Gastroesophageal sphincter (tissue), 4 donors: ENCODE results near the gene EFTUD2. TPM values are rescaled to one million over a fixed set of nuclear protein-coding genes. Genes with fewer than 3 reads are reported as not detected.

Experiments used
- ATAC-seq: fragments of 150-250 bp; one replicate; pipeline ENCODE4 v1.9.1; 2016; ENCODE audit warnings: mild to moderate bottlenecking, moderate library complexity
- H3K27ac ChIP-seq, 4 donors: fragments of 200-600 bp; sonication (generic) in 3 of 4; 1 replicate in 3 of 4; 2 replicates in 1 of 4; pipeline ENCODE4 v1.5.1; 2016 to 2019
- H3K27me3 ChIP-seq: fragments of 200-600 bp; sonication (generic); one replicate; pipeline ENCODE4 v1.5.1; 2019
- H3K36me3 ChIP-seq, 2 donors: fragments of 200-600 bp; sonication (generic); one replicate each; pipeline ENCODE4 v1.5.1; 2019; ENCODE audit warnings: control low read depth in 1 of 2
- H3K4me1 ChIP-seq, 3 donors: fragments of 200-600 bp; sonication (generic); 1 replicate in 2 of 3; 2 replicates in 1 of 3; pipeline ENCODE4 v1.5.1; 2016 to 2019; ENCODE audit warnings: control low read depth in 2 of 3
- H3K4me3 ChIP-seq, 2 donors: fragments of 200-600 bp; sonication (generic); one replicate each; pipeline ENCODE4 v1.5.1; 2019; ENCODE audit warnings: mild to moderate bottlenecking in 1 of 2, moderate library complexity in 1 of 2
- H3K9me3 ChIP-seq, 3 donors: fragments of 200-600 bp; sonication (generic); one replicate each; pipeline ENCODE4 v1.5.1; 2017 to 2019; ENCODE audit warnings: control low read depth in 2 of 3
- CTCF ChIP-seq, 4 experiments: fragments of 200-600 bp in 2 of 4; fragments of 450-650 bp in 2 of 4; sonication (generic) in 1 of 4; IDR thresholded peaks; one replicate each; pipeline ENCODE4 v1.5.1; 2017 to 2019; ENCODE audit warnings: antibody characterized with exemption in 4 of 4, mild to moderate bottlenecking in 2 of 4, moderate library complexity in 2 of 4
- EP300 ChIP-seq: sonication (generic); formaldehyde crosslinking; IDR thresholded peaks from one replicate; pipeline ENCODE4 v1.6.1; 2017; ENCODE audit warnings: antibody characterized with exemption, mild to moderate bottlenecking
- POLR2A ChIP-seq, 2 donors: fragments of 450-650 bp; IDR thresholded peaks; one replicate each; pipeline ENCODE4 v1.6.1; 2017; ENCODE audit warnings: antibody characterized with exemption in 2 of 2, mild to moderate bottlenecking in 2 of 2, moderate library complexity in 1 of 2
- POLR2AphosphoS5 ChIP-seq: sonication (generic); formaldehyde crosslinking; IDR thresholded peaks from one replicate; pipeline ENCODE4 v1.6.1; 2017; ENCODE audit warnings: antibody characterized with exemption
- WGBS, 2 donors: methylation state at CpG; one replicate each; pipeline ENCODE4 v1.1.5; 2018; ENCODE audit warnings: low coverage in 1 of 2; 5-methylcytosine and 5-hydroxymethylcytosine counted together
- total RNA-seq, 4 donors: library from RNA; depleted of rRNA; stranded (reverse); fragments of >200 nt; gene quantifications; one replicate each; pipeline ENCODE4 v1.1.0, GENCODE V29; 2016

Gene EFTUD2
- total RNA-seq, 4 donors from 2014 or later = 45.1 to 71.2 (median 57.8) TPM

- Histone ChIP-seq H3K27ac (no peak overlapping the region), H3K4me1 (peaks cover 0 to 5% (median 0%) of the 10 kb centered on the region in 3 donors), H3K4me3 (no peak overlapping the region), H3K9me3 (no peaks in the 10 kb centered on the region), H3K27me3 (no peaks in the 10 kb centered on the region), H3K36me3 (peaks cover 3 to 99% of the 10 kb centered on the region in 2 donors)
- TF ChIP-seq POLR2AphosphoS5 = no peak
- TF ChIP-seq CTCF (IDR thresholded peaks at IDR 0.05) = no peak
- TF ChIP-seq EP300 = no peak
- no peak for TF ChIP-seq POLR2A (IDR thresholded peaks at IDR 0.05)
- no peak for ATAC-seq
- WGBS, 2 donors = 85 to 100% methylated on average over 1 to 2 of the region's 6 CpGs
Observed at GRCh38 chr17:44875761-44876160, 23.5 kb downstream of the EFTUD2 start.

GRCh38 chr17:44872131-44872768 lies 27.0 kb downstream of the EFTUD2 start:
- Histone ChIP-seq H3K4me3 (no peak overlapping the region), H3K4me1 (peaks cover 0 to 5% (median 0%) of the 10 kb centered on the region in 3 donors), H3K36me3 (peaks cover 0 to 99% of the 10 kb centered on the region in 2 donors), H3K27ac (peak overlapping the region in 2 of 4 donors; percentile 50 to 52), H3K27me3 (no peaks in the 10 kb centered on the region), H3K9me3 (no peaks in the 10 kb centered on the region)
- no peak for TF ChIP-seq POLR2A (IDR thresholded peaks at IDR 0.05)
- no peak for TF ChIP-seq CTCF (IDR thresholded peaks at IDR 0.05)
- TF ChIP-seq EP300 = no peak
- TF ChIP-seq POLR2AphosphoS5 = peak; percentile 91
- peak; percentile 91 for ATAC-seq
- WGBS, 2 donors = 71 to 86% methylated on average over 5 of the region's 9 CpGs

GRCh38 chr17:44871556-44871955 lies 27.7 kb downstream of the EFTUD2 start:
- Histone ChIP-seq H3K9me3 (no peaks in the 10 kb centered on the region), H3K4me1 (peaks cover 0 to 5% (median 0%) of the 10 kb centered on the region in 3 donors), H3K27ac (peak overlapping the region in 2 of 4 donors; percentile 50 to 52), H3K4me3 (no peak overlapping the region), H3K27me3 (no peaks in the 10 kb centered on the region), H3K36me3 (peaks cover 0 to 99% of the 10 kb centered on the region in 2 donors)
- no peak for ATAC-seq
- 100% methylated on average over 1 of the region's 12 CpGs; no CpG with 5 or more reads in 1 of the 2 donors for WGBS, 2 donors
- TF ChIP-seq EP300 = no peak
- TF ChIP-seq CTCF (IDR thresholded peaks at IDR 0.05) = no peak

- Histone ChIP-seq H3K4me1 (peaks cover 0 to 5% (median 0%) of the 10 kb centered on the region in 3 donors), H3K27me3 (no peaks in the 10 kb centered on the region)
- peak; percentile 30 for ATAC-seq
Observed at GRCh38 chr17:44867841-44868240, 31.4 kb downstream of the EFTUD2 start.

More at GRCh38 chr17:44867841-44868240, 31.4 kb downstream of the EFTUD2 start:
- TF ChIP-seq POLR2AphosphoS5 = peak; percentile 36
- TF ChIP-seq POLR2A (IDR thresholded peaks at IDR 0.05) = no peak
- TF ChIP-seq EP300 = no peak
- no peak for TF ChIP-seq CTCF (IDR thresholded peaks at IDR 0.05)
- Histone ChIP-seq H3K9me3 (no peaks in the 10 kb centered on the region), H3K36me3 (peaks cover 0 to 97% of the 10 kb centered on the region in 2 donors), H3K27ac (peak overlapping the region in 3 of 4 donors; percentile 33 to 68 (median 56)), H3K4me3 (no peak overlapping the region)
- whole genome bisulfite sequencing, 2 donors = 60 to 62% methylated on average over 1 to 3 of the region's 3 CpGs
